Measurements from ENCODE around the gene RPL39.
A peak's percentile ranks its signal among the peaks of the same experiment; 100 is the strongest.
"Not testable (repeated sequence)": the region's sequence is repeated elsewhere in the genome, so short reads cannot be mapped to it uniquely, and the experiment has no call there.

The RPL39 gene

GRCh38 chrX:119791437-119792231 lies at the start of gene RPL39:
RPL39 (minus strand) TSS chrX:119791630; CDS start chrX:119791576, 54 bp downstream.
- DNase-seq, result peak; percentile 80 to 82

- no peak for DNase-seq
These were observed 42.5 kb upstream of the RPL39 start for GRCh38 chrX:119833905-119834304.

- no peak for DNase-seq
These were observed 37.0 kb upstream of the RPL39 start for GRCh38 chrX:119828446-119828845.

- DNase-seq, result no peak
These were observed 35.0 kb upstream of the RPL39 start for GRCh38 chrX:119826399-119826959.

GRCh38 chrX:119824221-119824620 lies 32.8 kb upstream of the RPL39 start:
- DNase-seq, result not testable (repeated sequence)

GRCh38 chrX:119821703-119822102 lies 30.3 kb upstream of the RPL39 start:
- DNase-seq, result not testable (repeated sequence)

GRCh38 chrX:119817130-119817690 lies 25.8 kb upstream of the RPL39 start:
- DNase-seq, result no peak

GRCh38 chrX:119816300-119816699 lies 24.9 kb upstream of the RPL39 start:
- no peak for DNase-seq

- no peak for DNase-seq
These were observed 17.8 kb upstream of the RPL39 start for GRCh38 chrX:119809185-119809666.

- DNase-seq, result not testable (repeated sequence)
These were observed 17.0 kb upstream of the RPL39 start for GRCh38 chrX:119808461-119808860.

- no peak for DNase-seq
These were observed 11.1 kb upstream of the RPL39 start for GRCh38 chrX:119802546-119802945.

- DNase-seq, result no peak
These were observed 10.1 kb upstream of the RPL39 start for GRCh38 chrX:119801253-119802221.

GRCh38 chrX:119790977-119791436 lies 423 bp downstream of the RPL39 start:
- peak in 1 of 2 experiments; percentile 50 for DNase-seq

GRCh38 chrX:119784747-119785446 lies 6.5 kb downstream of the RPL39 start:
- DNase-seq, result no peak

GRCh38 chrX:119783026-119783425 lies 8.4 kb downstream of the RPL39 start:
- no peak for DNase-seq

GRCh38 chrX:119778829-119779228 lies 12.6 kb downstream of the RPL39 start:
- no peak for DNase-seq

- DNase-seq, result no peak
These were observed 15.8 kb downstream of the RPL39 start for GRCh38 chrX:119775517-119776238.

GRCh38 chrX:119769388-119769787 lies 22.0 kb downstream of the RPL39 start:
- not testable (repeated sequence) for DNase-seq

GRCh38 chrX:119768436-119768835 lies 23.0 kb downstream of the RPL39 start:
- DNase-seq, result not testable (repeated sequence)

- no peak for DNase-seq
These were observed 27.5 kb downstream of the RPL39 start for GRCh38 chrX:119763836-119764387.

GRCh38 chrX:119763181-119763580 lies 28.2 kb downstream of the RPL39 start:
- DNase-seq, result no peak
